ENCODE measurements around the gene MOB1B.

MOB1B gene

GRCh38 chr4:70914631-70915030 is 12.5 kb downstream of the MOB1B start:
- no peak for DNase-seq (ENCODE audit: low read depth)

DNA sequence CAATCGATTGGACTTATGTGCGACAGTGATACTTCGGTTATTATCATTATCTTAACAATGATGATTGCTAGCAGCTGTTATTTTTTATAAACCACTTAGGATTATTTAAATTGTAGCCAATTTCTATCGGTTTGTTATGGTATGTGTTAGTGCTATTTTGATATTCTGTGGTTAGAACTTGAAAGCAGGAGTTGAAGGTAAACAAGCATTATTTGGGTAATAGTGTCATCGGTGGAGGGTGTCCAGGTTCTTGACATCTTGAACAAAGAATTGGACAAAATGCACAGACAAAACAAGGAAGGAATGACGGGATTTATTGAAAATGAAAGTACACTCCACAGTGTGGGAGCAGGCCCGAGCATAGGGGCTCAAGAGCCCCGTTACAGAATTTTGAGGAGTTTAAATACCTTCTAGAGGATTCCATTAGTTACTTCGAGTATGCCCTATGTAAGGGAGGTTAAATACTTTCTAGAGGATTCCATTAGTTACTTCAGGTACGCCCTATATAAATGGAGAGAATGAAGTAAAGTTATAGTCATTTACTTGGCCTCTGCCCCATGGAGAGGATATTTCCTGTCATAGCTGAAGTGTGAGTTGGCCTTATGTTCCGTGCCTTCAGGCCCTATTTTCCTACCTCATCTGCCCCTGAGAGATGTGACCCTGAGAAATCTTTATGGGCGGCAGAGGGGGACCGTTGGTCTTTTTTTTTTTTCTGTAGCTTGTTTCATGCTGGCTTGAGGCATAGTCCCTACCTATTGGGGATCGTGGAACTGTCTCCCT is 13.1 kb downstream of the MOB1B start:
- no peak for DNase-seq (ENCODE audit: low read depth)

DNA sequence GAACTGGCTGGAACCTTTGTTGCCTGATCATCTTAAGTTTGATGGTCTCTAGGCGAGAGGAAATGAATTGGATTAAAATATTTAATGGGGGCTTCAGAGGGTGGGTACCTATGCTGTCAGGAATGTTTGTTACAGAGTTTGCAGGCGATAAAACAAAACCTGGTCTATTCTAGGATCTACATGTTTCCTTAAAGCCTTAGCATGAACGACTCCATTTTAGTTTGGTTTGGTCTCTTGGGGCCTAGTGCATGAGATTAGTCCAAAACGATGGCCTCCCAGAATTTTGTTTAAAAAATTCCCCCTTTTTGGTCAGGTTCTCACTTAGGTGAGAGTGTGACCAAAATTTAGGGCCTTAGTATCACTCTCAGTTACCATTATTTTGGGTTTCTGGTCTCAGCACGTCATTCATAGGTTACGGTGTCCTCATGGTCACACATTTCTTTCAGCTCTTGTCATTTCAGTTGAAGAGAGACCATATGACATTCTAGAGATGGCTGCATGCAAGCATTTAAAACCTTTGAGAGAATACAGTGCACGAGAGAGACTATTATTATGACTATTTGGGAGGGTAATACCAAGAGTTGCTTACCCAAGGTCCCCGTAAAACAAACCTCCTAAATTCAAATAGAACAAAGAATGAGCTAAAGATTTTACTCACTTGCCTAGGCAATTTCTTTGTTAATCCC is 13.8 kb downstream of the MOB1B start:
- DNase-seq (ENCODE audit: low read depth), result no peak

DNA sequence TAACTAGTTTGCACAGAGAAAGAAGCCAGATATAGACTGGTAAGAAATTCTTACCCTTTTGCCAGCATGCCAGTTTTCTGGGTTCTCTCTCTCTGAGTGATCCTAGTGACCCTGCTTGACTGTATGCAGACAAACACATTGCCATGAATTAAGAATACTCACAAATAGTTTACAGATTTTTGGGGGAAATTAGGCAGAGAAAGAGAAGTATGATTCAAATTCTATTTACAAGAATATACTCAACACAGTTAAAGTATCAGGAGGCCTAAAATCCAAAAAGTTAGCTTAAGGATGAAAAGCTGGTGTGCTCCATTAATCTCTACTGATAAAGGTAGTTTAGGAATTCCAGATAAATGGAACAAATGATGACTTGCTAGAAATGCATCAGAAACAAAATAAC is 18.4 kb downstream of the MOB1B start:
- no peak for DNase-seq (ENCODE audit: low read depth)

DNA sequence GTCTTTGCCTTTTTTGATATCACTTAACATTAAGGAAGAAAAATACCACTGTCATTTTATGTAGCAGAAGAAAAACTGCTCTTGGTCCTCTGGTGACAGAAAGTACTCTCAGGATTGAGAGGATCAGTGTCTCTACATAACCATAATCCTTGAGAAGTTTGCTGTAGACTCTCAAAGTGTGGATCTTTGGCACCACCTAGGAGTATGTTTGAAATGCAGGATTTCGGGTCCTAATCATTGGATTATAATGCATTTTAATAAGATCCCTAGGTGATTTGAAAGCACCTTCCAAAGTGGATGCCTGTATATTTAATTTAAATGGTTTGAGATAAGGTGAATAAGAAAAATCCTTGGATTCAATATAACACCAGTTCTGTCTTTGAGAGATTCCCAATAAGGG is 23.2 kb downstream of the MOB1B start:
- no peak for DNase-seq (ENCODE audit: low read depth)

DNA sequence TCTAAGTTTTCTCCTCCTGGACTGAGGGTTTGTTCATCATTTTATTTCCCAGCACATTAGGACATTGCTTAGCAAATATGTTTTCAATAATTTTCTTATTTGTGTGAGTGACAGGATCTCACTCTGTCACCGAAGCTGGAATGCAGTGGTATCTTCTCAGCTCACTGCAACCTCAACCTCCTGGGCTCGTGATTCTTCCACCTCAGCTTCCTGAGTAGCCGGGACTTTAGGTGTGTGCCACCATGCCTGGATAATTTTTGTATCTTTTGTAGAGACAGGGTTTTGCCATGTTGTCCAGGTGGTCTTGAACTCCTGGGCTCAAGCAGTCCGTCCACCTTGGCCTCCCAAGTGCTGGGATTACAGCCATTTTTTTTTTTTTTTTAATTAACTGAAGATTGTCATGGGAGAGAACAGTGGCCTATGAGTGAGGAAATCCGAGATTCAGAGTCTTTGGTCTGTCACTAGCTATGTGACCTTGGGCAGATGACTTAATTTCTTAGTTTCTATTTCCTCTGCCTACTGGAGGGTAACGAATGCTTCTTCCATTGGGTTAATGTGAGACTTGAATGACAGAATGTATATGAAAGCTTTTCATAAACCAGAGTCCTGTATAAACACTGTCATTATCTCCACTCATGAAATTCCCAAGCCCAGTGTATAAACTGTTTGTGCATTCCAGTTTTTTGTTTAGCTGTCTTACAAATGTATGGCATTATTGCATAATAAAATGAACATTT is 23.9 kb downstream of the MOB1B start:
- no peak for DNase-seq (ENCODE audit: low read depth)

GRCh38 chr4:70927502-70928137 is 25.5 kb downstream of the MOB1B start:
- no peak for DNase-seq (ENCODE audit: low read depth)

DNA sequence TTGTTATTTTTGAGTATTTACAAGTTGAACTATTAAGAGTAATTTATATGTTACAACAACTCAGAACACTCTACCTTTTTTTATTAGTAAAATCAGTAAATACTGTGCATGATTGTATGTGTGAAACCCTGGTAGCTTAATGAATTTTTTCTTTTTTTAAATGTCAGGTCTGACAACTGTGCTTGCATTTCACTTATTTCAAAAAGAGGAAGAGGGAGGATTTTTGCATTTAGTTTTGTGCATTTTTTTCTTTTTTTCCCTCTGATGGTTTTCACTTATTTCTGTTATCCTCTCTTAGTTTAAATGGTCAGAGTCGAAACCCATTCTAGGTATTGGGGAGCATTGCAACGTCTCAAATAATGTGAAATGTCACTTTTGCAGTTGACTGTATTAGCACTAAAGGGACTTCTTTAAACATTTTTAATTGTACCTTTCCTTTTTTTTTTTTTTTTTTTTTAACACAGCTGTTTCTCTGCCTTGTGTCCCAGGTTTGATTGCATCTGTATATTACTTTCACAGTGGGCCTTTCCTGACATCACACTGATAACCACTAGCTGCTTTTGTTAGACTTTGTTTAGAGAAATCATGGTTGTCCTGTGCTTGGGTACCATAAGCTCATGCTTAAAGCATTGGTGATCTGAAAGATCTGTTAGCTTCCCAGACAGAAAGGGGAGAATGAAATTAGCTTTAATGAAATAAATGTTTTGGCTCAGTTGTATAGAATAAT is 28.5 kb downstream of the MOB1B start:
- DNase-seq (ENCODE audit: low read depth), result no peak

DNA sequence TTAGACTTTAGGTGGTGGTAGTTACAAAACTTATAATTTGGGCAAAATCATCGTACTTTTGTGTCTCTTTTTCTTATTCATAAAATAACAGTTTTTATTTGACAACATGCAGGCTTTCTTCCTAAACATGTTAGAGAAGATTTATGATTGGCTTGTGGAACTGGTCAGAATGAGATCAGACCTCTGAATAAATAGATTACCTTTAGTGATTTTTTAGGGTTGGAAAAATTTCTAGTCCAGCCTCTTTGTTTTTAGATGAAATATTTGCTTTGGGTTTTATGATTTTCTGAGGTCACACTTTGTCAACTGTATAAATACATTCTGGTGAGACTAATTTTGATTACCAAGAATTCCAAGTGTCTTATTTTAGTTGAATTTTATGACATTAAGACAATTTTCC is 29.2 kb downstream of the MOB1B start:
- no peak for DNase-seq (ENCODE audit: low read depth)

- no peak for DNase-seq (ENCODE audit: low read depth)
These were observed 30.8 kb downstream of the MOB1B start for GRCh38 chr4:70932984-70933383.

GRCh38 chr4:70935038-70935695 is 33.0 kb downstream of the MOB1B start:
- DNase-seq (ENCODE audit: low read depth), result no peak

GRCh38 chr4:70936200-70936787 is 34.1 kb downstream of the MOB1B start:
- DNase-seq (ENCODE audit: low read depth), result no peak

DNA sequence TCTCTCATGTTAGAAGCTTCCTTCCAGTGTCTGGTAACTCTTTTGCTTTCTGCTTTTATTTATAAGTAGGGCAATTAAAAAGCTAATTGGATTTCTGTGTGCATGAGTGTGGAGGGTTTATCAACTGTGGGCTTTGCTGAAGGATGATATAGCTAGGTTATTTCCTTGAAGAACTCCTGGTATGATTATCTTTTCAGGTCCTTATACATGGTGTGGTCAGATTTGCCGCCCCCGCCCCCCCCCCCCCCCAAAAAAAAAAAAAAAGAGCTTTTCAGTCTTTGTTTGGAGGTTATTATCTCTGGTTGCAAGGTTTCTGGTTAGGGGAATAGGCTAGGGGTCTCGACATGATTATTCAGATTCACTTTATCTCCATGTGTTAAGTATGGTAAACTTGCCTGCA is 35.9 kb downstream of the MOB1B start:
- no peak for DNase-seq (ENCODE audit: low read depth)

DNA sequence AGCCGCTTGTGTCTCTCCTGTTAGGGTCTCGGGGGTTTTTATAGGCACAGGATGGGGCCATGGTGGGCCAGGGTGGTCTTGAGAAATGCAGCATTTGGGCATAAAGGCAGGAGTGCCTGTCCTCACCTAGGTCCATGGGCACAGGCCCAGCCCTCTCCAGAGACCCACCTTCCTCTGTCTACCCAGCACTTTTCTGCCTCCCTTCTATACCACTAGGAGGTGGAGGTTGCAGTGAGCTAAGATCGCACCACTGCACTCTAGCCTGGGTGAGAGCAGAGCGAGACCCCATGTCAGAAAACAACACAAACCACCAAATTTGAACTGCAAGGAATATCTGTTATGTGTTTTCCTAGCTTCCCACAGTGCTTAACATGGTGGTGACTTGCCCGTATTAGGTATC is 38.0 kb downstream of the MOB1B start:
- DNase-seq (ENCODE audit: low read depth), result no peak

DNA sequence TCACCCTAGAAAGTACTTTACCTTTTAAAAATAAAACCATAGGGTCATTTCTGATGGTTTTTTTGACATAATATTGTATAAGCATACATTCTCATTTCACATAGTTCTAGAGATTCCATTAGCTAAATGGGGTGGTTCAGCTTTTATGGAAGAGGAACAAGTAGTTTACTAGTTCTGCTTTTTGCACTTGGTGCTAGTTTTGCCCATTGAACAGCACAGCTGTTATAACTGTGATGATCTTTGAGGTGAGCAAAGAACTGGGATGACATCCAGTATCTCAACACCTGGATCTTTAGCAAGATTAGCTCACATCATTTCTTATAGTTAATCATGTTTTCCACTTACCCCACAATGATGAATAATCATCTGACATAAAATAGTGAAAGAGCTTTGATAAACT is 40.9 kb downstream of the MOB1B start:
- no peak for DNase-seq (ENCODE audit: low read depth)

GRCh38 chr4:70945046-70945445 is 42.9 kb downstream of the MOB1B start:
- DNase-seq (ENCODE audit: low read depth), result no peak

DNA sequence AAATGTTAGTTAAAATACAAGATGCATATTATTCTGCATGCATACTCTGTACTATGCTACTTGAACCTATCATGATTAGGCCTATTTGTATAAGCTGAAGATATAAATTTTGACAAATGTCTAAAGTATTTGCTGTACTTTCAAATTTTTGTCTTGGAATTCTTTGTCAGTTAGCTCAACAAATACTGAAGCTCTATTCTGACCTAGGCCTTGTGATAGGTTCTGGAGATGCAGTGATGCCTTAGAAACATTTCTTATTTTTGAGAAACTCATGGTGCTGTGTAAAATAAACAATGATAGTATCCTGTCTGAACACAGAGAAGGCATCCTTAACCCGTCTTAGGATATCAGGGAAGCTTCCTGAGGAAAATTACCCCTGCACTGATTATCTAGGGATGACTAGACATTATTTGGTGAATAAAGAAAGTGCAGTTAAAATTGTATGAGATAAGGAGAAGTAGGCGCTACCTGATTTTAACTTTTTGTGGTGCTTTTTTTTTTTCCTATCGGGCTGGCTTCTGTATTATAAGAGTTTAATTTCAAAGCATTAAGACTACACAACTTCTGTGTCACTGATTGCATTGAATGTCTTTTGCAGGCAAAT is 43.4 kb downstream of the MOB1B start:
- DNase-seq (ENCODE audit: low read depth), result no peak

DNA sequence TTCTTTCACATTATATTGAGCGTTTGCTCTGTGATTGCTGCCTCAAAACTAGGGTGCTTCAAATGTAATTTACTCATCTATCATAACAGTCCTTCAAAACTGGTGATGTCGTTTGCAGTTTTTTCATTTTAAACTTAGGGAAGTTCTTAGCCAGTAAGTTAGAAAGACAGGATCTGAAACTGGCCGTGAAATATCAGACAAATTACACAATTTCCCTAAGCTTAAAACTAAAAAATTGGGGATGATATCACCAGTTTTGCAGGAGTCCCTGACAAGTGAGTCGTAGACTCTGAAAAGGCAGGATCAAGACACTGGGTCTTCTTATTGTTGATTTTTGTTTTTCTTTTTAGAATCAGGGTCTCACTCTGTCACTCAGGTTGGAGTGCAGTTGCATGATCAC is 44.8 kb downstream of the MOB1B start:
- DNase-seq (ENCODE audit: low read depth), result no peak

- no peak for DNase-seq (ENCODE audit: low read depth)
These were observed 46.6 kb downstream of the MOB1B start for GRCh38 chr4:70948665-70949260.

GRCh38 chr4:70954032-70954431 is 51.9 kb downstream of the MOB1B start:
- DNase-seq (ENCODE audit: low read depth), result no peak

Data from activated T-helper 1 cell treated with Interleukin-2 at 50 U/mL for 16 hours (primary cell).